Stimulated activated CD4-positive, alpha-beta T cell treated with anti-CD3 and anti-CD28 coated beads, Interleukin-1b, Interleukin-23, amount 100 ng/mL, for 4 hours (primary cell): ENCODE results near the gene MCTP2.

Experiments used
- DNase-seq, 2 donors: peaks; one replicate each; pipeline ENCODE4 v3.0.0-alpha.2; 2020; ENCODE audit warnings: low read depth in 2 of 2

MCTP2 gene

DNA sequence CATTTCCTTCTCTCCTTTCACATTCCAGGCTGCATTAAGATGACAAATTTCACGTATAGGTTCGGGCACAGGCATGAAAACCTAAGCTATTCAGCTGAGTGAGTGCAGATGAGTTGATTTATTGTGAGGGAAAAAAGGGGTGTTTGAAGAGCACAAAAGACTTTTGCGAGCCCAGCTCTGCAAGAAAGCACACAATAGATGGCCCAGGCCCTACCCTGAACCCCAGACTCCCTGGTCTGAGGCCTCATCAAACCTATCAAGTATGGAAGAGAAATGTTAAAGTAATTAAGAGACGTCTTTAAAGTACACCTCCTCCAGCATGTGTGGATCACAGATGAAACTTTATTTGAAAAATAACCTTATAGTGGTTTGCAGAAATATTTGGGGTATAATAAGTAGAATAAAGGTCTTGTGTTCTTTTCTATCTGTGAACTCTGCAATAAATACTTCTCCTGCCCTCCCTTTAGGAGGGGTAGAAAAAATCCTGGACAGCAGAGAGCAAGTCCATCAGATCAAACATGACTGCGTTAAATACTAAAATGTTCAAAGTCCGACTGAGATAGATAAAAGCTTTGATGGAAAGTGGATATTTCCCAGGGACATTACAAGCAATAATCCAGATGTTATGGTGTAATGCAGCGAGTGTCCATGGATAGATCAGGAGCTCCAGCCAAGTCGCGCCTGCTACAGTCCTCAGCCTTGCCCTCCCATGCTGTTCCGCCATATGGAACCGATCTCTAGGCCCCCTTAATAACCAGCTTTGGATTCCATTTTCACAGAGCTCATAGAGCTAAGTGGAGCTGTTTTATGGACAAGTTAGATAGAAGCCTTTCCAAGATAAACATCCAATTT lies 121.5 kb downstream of the MCTP2 start:
- no peak for DNase-seq

DNA sequence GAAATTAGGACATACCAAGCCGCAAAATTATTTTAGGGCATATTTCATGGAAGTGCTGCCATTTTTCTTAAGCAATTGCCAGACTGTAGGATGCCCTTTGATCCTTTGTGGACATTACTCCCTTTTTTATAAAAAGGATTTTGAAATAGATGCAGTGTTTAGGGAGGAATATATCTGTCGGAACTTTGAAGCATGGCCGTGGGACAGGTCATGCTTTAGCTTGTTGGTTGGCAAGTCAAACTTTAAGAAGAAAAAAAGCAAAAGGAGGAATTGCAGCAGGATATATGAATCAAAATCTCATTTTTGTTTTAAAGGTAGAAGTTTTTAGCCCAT lies 122.1 kb downstream of the MCTP2 start:
- DNase-seq, result no peak

DNA sequence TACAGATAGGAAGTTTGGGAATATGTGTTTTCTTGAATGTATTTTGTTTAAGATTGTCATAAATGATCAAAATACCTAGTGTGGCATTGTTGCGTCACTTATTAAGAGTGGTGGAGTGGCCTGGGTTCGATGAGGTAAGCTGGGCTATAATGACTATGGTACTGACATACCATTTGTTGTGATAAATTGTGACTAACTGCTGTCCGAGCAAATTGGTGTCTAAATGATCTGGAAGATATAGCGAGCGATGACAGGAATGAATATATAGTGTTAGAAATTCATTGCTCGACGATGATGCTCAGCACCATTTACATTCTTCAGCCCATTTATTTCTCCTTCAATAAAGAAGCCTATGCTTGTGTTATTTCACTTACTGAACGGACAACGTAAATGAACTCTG lies 123.3 kb downstream of the MCTP2 start:
- DNase-seq, result no peak

DNA sequence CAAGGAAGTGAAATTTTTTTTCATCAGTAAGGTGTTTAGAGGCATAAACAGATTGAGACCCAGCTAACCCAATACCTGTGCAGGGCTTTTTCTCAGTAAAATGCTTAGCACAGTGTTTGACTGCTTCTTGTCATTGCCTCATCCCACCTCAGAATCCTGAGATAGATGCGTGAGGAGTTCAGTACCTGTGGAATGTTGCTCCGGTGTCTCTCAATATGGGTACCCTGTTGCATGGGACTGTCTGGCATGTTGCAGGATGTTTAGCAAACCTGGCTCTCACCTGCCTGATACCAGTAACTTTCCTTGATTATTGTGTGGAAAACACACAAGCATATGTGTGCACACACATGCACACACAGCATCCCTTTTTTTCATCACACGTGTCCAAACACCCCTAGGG lies 128.4 kb downstream of the MCTP2 start:
- no peak for DNase-seq

DNA sequence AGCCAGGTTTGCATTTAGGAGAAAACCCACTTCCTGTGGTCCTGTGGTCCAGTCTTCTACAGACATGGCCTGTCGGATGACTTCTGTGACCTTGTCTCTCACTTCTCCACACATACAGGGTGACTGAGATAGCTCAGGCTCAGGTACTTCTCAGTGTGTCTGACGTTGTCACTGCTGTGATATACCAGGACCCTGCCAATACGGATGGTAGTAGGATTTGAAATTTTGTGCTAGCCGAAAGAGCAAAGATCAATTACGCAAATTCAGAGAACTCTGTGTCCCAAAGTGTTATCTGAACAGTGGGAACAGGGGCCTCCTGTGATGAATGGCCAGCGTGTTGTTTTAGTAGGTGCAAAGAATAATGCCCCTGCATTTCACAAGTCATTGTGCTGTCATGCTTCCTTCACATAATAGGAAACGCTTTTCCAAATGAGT lies 128.9 kb downstream of the MCTP2 start:
- no peak for DNase-seq

DNA sequence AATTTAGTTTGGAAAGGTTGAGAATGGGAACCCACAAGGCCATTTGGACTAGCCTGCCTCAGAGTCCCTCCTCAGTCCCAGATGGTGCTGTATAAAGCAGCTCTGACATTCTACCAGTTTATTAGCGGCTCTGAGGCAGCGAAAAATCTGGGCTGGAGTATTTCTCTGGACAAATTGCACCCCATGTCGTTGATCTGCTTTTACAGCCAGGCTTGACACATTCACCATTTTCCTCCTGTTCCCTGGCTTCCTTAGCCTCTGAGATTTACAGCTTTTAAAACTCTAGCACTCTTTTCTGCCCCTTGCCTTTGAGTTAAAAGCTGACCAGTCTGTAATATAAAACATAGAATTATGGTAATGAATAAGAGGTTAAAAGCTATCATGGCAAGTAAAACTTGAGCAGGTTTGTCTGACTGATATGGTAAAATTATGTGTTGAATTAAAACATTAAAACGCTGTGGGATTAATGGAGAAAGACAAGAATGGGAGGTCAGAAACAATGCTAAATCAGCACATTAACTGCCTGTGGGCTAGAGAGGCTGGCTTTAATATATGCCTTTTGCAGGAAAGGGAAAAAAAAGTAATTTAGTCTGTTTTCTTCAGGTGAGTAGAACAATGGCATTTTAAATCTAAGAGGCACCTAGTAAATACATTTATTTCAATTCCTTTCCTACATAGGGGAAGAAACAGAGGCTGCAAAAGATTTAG lies 131.2 kb downstream of the MCTP2 start:
- DNase-seq, result no peak

DNA sequence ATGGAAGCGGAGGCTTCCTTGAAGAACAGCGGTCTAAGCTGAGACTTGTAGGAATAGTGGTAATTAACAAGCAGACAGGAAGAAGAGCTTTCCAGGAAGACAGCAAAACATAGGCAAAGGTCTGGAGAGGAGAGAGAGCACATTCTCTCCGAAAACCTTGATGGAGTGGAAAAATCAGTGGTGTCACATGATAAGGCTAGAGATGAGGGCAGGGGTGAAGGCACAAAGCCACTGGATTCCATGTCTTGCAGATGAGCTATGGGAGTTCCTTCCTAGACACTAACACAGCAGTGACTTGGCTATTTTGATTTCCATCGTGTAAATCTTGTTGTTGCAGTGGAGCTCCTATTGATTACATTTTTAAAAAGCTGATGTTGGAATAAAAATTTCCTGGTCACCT lies 132.0 kb downstream of the MCTP2 start:
- no peak for DNase-seq

DNA sequence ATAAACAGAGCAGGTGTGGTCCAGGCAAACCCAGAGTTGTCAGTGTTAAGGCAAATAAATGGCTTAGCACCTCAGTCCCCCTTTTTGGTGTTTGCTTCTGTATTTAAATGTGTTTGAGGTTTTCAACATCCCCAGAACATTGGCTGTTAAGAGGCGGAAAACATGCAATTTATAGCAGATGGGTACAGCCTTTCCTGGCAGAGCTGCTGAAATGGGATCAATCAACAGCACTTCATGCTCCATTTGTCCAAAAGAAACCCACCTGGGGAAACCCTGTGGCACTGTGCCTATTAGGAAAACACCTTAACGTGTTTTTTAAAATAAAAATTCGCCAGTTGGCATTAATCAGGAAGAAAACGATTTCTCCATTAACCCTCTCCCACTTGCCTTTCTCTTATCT lies 135.4 kb downstream of the MCTP2 start:
- no peak for DNase-seq

DNA sequence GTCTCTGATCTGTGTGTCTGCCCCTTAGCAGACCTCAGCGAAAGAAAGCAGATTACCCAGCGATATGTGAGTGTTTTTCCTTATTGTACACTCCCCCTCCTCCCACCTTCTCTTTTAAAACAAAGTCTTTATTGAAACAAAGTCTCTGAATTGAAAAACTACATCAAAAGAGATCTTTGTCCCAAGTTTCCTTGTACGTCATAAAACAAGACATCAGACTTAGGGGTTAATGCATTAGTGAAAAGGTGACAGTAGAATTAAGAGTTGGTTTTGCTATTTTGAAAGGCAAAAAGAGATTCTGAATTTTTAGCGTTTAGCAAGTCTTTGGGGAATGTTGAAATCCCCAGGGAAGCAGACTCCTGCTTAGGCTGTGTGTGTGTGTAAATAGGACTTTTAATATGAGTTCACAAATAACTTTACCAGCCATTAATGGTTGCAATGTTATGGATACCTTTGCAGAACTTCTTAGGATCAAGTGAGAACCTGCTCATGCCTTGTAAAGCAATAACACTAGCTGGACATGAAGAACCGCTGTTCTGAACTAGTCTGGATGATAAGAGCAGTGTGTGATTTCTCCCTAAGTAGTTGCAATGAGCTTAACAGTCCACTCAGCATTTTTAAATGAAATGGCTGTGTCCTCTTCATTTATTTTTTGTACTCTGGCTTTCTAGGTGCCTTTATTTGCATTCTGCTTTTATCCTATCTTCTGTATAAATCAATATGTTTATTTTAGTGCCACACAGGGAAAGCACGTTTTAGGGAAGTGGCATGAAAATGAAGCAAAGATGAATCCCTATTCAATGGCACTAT lies 136.6 kb downstream of the MCTP2 start:
- no peak for DNase-seq

DNA sequence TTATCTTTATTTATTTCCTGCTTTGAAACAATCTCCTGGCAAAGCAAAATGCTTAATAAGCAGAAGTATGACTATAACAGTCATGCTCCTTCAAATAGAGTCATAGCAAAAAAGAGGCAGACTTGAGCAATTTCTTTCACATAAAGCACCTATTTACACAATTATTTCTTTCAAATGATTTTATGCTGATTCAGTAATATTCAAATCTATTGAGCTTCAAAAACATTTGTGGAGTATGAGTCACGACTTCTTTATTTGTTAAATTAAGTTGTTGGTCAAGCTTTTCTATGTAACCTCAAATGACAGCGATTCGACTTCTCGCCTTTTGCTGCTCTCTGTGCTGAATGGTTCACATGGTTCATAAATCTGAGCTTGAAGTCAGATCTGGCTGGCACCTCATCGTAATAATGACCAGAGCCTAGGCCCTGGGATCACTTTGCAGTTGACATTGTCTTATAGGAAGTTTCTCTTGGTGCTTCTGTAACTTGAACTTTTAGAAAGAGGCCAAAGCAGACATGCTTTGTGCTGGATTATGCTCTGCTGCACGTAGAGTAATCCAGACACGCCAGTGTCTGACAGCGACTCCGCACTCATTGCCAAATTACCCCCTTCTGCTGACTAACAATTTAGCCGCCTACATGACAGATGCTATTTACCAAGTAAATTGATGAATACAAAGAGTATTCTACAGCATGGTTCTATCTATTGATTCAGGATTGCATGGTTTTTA lies 139.0 kb downstream of the MCTP2 start:
- no peak for DNase-seq

DNA sequence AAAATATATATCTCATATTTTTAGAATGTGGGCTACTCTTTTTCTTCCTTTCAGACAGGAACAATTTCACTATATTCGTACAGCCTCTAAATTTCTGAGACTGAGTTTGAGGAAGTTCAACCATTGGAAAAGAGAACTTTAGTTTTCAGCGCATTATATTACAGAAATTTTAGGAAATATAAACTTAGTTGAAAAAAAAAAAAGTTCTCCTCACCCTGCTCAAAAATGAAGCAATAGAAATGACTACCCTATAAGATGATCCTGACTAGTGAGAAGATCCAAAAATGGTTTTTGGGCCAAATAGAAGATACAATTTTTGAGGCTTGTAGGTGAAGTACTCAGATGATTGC lies 139.6 kb downstream of the MCTP2 start:
- no peak for DNase-seq

DNA sequence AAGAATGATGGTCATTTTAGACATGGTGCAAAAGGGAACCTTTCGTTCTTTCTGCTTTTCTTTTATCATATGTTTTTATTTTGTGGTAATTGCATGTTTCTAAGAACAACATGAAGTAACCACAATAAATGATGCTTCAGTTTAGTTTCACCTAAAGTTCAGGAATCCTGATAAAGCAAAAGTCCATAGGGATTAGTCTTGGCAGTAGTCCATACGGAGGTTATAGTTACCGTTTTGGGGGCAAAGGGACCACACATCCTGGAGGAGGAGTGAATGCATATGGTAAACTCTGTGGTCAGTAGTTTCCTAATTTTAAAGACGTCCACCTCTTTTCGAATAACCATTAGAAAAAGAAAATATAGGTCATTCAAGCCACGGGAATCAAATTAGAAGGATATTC lies 141.5 kb downstream of the MCTP2 start:
- no peak for DNase-seq

DNA sequence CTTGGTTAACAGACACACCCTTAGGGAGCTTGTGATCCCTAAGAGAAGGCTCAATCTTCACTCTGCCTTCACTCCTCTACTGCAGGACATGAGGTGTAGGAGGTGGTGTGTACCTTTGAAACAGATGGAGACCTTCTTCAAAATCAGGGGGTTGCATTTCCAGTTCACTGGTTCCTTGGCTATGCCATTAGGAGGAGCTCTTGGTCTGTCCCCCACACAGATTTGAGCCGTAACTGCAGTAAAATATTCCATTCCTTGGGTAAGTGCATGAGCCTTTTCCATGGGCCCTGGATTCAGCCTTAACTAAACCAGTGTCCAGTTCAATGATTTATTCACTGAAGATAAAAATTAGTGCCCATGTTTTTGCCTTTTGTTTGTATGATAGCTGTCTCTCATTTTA lies 144.6 kb downstream of the MCTP2 start:
- no peak for DNase-seq

DNA sequence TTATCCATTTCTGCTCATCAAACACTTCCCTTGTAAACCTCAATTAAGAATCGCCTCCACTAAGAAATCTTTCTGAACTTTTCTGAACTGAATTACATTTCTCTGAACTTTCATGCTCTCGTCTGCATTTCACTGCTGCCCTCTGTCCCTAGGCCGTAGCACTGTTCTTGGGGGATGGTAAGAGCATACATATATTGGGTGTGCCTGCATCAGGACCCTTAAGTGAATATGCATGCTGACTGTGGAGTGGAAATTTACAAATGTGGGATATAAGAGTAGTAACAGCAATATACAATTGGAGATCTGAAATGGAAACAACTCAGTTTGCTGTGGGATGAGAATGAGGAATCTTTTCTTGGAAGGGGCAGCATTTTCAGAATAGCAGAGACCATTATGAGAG lies 148.6 kb downstream of the MCTP2 start:
- no peak for DNase-seq

DNA sequence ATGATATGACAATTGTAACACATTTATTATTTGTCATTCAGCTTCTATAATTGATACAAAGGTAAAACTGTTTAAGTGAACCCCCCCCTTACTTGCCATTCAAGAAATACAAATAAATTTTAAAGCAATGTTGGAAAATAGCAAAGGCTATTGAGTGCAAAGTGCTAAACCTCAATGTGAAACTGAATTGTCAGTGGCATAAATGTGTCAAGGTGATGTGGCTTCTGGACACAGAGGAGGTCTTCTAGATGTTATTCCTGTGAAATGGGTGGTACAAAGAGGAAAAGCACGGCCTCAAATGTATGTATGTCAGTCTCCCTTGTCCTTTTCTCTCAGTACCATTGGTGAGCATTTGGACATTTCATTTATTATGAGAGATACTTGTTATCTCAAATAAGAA lies 149.4 kb downstream of the MCTP2 start:
- DNase-seq, result no peak

DNA sequence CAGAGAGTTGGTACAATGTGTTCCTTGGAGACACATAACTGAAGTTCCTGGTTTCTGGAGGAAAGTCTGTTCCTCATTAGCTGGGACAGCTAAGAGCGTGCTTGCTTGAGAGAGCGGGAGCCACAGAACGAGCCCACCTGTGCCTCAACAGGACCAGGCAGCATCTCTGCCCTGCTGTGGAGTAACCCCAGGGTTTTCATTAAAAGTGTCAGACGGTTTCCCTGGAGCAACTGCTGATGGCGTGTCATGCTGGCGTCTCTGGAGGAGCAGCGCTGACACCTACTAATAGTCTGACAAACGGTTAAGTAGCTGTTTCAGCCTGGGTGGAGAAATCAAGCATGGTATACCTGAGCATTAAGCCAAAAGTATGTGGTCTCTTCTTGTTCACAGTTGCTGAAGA lies 150.0 kb downstream of the MCTP2 start:
- DNase-seq, result no peak

DNA sequence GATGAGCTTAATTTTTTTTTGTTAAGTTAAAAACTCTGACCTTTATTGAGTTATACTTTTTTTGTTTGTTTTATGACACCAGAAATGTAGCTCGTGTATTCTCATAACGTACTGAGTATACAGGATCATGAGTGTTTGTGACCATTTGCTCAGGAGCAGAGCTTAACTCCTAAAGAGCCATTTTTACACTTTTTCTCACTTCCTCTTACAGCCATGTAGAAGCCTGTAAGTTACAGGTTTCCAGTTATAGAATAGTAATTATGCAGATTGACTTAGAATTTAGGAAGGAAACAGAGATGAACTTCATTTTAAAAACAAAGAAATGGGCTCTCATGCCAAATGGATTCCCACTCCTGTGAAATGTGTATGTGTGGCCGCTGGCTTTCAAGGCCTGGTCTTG lies 151.7 kb downstream of the MCTP2 start:
- DNase-seq, result no peak

DNA sequence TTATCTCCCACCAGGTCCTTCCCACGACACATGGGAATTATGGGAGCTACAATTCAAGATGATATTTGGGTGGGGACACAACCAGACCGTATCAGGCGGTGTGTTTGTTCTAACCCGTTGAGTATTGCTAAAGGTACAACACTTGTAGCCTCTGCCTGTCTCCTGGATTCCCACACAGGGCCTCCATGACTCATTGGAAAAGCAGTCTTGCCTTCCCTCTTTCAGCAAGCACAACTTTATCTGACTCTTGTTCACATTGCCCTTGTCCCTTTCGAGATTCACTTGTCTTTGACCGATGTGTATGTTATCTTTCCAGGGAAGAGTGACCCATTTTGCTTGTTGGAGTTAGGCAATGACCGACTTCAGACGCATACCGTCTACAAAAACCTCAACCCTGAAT lies 152.3 kb downstream of the MCTP2 start:
- no peak for DNase-seq

DNA sequence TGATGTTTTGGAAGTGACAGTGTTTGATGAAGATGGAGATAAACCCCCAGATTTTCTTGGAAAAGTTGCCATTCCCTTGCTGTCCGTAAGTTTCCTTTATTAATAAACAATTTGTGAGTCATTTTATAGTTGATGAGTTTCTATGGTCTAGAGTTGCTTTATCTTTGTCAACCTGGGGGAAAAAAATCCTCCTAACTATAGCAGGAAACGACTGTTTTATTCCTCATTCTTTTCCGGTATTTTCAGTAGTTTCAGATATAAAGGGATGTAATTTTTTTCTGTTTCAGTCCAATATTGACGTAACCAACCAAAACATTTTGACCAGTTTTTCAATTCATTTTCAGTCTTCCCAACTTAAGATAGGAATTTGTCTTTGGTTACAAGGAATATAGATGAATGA lies 154.1 kb downstream of the MCTP2 start:
- DNase-seq, result no peak

DNA sequence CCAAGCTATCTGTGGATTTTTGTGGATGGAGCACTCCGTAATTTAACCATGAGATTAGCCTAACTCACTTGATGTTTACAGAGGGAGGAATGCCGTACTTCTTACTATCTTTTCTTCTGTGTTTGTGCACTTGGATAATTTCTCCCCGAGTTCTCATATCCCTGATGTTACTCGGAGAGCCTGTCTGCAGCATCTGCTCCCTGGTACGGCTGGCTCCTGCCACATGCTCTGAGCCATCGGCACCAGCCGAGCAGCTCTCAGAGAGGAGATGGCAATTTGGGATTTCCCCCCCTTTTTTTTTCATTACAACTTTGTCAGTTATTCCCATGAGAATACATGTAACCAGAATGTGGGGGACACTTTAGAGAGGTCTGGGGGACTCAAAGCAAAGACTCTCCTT lies 155.0 kb downstream of the MCTP2 start:
- no peak for DNase-seq

DNA sequence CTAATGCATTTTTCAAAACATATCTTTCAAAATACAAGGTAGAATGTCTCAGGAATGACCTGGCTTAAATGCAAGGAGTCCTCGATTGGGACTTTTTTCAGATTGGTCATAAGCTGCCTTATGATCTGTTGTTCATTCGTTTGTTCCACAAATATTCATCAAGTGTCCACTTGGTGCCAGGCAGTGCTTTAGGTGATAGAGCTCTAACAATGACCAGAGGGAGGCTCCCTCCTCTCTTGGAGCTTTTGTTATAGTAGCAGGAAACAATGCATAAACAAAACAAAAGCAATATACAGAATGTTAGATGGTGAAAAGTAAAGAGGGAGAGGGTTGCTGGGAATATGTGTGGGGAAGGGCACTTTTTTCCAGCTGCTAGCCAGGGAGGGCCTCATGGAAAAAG lies 156.1 kb downstream of the MCTP2 start:
- DNase-seq, result no peak

DNA sequence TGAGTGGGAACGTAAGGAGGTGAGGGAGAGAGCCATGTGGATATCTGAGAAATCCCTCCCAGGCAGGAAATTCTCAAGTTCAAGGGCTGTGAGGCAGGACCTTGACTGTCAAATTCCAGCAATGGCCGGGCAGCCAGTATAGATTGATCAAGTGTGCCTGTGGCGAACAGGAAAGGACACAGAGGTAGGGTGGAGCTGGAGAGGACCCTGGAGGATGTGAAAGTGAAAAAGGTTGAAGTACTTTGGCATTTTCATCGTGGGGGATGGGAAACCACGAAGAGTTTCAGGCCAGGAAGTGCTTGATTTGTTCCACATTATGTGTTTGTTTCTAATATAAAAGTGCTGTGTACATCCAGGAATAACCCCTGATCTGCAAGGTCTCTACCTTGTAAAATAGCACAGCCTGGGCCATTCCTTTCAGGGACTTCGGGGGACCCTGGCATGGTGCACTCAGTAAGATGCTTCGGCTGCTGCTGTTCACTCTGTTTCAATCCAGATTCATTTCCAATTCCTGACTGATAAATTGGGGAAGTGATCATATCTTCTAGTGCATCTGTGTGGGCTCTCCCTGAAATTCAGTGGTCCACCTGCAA lies 156.6 kb downstream of the MCTP2 start:
- no peak for DNase-seq
